Epithelial cell of proximal tubule (primary cell): ENCODE data around the gene EGFLAM. TPM values are rescaled to one million over a fixed set of nuclear protein-coding genes. Genes with fewer than 3 reads are reported as not detected.

Experiments used
- DNase-seq: peaks from one replicate; pipeline ENCODE4 v3.0.0-alpha.2; 2011; ENCODE audit warnings: low read depth
- H3K4me3 ChIP-seq: 2 replicates; pipeline ENCODE4 v1.5.1; 2011; ENCODE audit warnings: low read depth, mild to moderate bottlenecking, low read length
- total RNA-seq: library from RNA; depleted of rRNA; stranded (reverse); fragments of >200 nt; gene quantifications from 2 replicates; pipeline ENCODE4 v1.2.3, GENCODE V29; 2015
- TF ChIP-seq, protein P1 (sequence below): conservative IDR thresholded peaks from 2 replicates; pipeline ENCODE4 v1.5.1; 2012; ENCODE audit warnings: low read depth, mild to moderate bottlenecking, low read length

EGFLAM gene
- total RNA-seq, 1 donor from 2014 or later = 0.17 TPM

DNA sequence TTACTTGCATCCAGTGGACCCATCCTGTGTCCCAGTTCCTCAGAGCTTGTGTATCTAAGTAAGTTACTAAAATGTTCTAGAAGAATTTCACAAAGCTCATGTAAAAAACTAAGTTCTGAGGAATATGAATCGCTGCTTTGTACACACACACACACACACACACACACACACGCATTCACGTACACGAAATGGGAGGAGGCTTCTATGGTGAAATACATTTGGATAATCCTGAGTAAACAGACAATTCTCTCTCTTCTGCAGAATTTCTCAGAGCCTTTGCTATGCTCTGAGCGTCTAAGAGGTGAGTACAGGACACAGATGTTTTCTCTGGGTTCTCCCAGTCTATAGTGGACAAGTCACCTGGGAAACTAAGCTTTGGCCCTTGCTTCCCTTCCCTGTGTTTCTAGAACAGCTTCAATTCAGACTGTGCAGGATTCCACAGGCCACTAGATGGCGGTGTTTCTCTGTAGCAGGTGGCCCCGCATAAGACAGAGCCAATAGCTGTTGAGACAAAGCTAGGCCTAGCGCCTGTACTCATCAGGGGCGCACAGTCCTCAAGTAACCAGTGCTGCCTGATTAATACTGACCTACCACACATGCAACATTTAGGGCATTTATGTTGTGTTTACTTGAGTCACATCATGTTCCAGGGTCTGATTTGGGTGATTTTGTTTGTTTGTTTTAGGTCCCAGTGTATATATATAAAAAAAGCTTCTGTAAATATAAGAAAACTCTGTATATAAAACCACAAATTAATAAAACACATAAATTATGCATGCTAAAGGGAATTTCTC lies 183.3 kb downstream of the EGFLAM start:
- TF ChIP-seq, protein P1, sequence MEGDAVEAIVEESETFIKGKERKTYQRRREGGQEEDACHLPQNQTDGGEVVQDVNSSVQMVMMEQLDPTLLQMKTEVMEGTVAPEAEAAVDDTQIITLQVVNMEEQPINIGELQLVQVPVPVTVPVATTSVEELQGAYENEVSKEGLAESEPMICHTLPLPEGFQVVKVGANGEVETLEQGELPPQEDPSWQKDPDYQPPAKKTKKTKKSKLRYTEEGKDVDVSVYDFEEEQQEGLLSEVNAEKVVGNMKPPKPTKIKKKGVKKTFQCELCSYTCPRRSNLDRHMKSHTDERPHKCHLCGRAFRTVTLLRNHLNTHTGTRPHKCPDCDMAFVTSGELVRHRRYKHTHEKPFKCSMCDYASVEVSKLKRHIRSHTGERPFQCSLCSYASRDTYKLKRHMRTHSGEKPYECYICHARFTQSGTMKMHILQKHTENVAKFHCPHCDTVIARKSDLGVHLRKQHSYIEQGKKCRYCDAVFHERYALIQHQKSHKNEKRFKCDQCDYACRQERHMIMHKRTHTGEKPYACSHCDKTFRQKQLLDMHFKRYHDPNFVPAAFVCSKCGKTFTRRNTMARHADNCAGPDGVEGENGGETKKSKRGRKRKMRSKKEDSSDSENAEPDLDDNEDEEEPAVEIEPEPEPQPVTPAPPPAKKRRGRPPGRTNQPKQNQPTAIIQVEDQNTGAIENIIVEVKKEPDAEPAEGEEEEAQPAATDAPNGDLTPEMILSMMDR = peak; percentile 100
- DNase-seq = peak; percentile 58
- no peak overlapping the region for H3K4me3 ChIP-seq

DNA sequence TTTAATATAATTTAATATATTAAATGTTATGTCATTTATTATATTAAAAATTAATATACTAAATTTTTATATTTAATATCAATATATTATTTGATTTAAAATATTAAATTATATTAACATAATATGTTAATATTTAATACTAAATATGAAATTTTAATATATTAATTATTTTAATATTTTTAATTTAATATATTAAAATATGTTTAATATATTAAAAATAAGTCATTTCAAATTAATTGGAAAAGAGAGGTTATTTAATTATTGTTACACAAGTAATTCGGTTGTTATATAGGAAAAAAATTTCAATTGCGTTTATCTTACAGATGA lies 183.9 kb downstream of the EGFLAM start:
- no peak overlapping the region for H3K4me3 ChIP-seq
- no peak for DNase-seq
- TF ChIP-seq, protein P1 = no peak

DNA sequence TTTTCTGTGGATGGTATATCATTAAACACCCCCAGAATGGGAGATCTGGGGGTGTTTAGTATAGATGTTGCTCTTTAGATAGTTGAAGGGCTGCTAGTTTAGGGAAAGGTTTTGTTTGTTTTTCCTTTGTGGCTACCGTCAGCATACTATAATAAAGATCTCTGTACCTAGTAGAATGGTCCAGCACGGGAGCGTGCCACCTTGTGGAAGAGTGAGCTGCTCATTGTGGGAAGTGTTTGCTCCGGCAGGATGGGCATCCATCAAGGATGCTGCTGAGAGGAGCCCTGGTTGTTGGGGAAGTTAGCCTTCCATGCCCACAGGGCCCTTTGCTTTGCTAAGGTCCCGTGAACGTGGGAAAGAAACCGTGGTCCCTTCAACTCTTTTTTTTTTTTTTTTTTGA lies 185.0 kb downstream of the EGFLAM start:
- no peak overlapping the region for H3K4me3 ChIP-seq
- TF ChIP-seq, protein P1 = no peak
- no peak for DNase-seq

- TF ChIP-seq, protein P1 = no peak
- no peak for DNase-seq
- H3K4me3 ChIP-seq = peak overlapping the region; percentile 42
Measured at GRCh38 chr5:38445374-38446028, 187.1 kb downstream of the EGFLAM start.

- TF ChIP-seq, protein P1 = no peak
- DNase-seq = no peak
- peak overlapping the region; percentile 42 for H3K4me3 ChIP-seq
Measured at GRCh38 chr5:38446029-38446522, 187.7 kb downstream of the EGFLAM start.

DNA sequence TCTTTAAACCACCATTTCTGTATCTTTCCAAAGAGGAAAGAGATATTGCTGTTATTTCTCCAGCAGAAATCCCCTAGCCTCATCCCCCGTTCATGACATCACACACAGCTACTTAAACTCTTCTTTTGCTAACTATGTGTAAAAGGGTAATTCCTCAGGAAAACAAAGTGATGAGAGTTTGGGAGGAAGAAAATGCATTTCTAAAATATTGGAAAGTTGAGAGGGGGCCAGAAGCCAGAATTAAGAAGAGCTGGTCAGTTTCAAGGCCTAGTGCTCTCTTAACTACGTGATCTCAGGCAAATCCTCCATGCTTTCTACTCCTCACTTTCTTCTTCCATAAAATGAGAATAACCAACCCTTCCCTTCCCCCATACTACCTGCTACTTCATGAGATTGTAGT lies 188.7 kb downstream of the EGFLAM start:
- H3K4me3 ChIP-seq = no peak overlapping the region
- TF ChIP-seq, protein P1 = no peak
- DNase-seq = no peak
